ENCODE results near the gene HDAC5. TPM values are rescaled to one million over a fixed set of nuclear protein-coding genes. Genes with fewer than 3 reads are reported as not detected.
A peak's percentile ranks its signal among the peaks of the same experiment; 100 is the strongest.

The HDAC5 gene
- total and polyA plus RNA-seq, 2 of the 8 experiments (the other 6 are each of a cell fraction or from before 2014, with no cell fraction given), result 48.5 to 54.4 TPM

DNA sequence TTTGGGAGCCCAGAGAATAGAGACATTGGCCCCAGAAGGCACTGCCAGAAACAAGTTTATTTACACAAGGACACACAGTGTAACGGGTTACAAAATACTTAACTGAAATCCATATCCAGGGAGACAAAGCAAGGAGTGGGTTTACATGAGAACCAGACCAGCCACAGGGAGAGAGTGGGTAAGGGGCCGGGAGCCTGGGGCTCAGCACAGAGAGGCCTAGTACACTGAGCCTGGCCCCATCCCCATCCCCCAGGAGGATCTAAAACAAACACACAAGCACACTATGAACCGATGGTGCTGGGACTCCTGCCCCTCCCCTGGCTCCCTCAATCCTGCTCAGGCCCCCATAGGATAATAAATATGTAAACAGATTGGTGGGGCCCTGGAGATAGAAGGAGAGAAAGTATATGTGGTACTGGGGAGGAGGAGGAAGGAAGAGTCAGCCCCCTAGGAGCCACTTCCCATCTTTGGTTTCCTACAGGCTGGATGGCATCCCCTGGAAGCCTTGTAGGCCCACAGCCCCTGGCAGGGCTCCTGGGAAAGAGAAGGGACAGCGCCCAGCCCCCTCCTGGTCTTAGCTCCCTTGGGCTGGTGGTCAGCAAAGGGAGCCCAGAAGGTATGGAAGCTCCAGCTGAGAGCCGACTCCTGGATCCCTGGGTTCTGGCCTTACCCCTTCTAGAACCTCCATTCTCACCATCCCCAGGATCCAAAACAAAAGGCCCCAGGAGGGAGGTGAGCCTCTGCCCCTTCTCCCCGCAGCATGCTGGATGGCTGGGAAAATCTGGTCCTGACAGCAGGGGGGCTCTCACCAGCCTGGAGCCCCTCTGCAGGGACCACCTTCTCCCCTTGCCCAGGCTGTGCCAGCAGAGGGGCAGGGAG is 46.5 kb downstream of the HDAC5 start:
- ChIA-PET CTCF (ENCODE audit: partially characterized antibody) (interaction anchor here (0.5 to 1.9 kb wide), 5 partner anchors 9 to 39 kb away, joined by 3 to 5 read pairs (median 3); no protein-coding TSS in a partner anchor), POLR2A (ENCODE audit: partially characterized antibody) (interaction anchor here (1.0 to 2.8 kb wide), 2 partner anchors 11 to 110 kb away, joined by 3 to 12 read pairs; no protein-coding TSS in a partner anchor)
- H4K91ac ChIP-seq (replicated peaks; ENCODE audit: insufficient read length, low read length), result no peak overlapping the region
- no peak overlapping the region for H3K18ac ChIP-seq (ENCODE audit: extremely low read depth, low read length)
- H4K20me1 ChIP-seq (replicated peaks in 1 of 2; ENCODE audit: control insufficient read depth in 1 of 2, insufficient read depth in 2 of 2, low read length in 2 of 2), result peaks cover 0 to 16% of the 10 kb centered on the region in 2 experiments
- no peak overlapping the region for H3K4me2 ChIP-seq (ENCODE audit: insufficient read depth in 1 of 2, low read depth in 2 of 2, low read length in 2 of 2)
- H3K9me3 ChIP-seq (ENCODE audit: insufficient read depth in 2 of 2, low read depth in 1 of 2, low read length in 1 of 2), result no peaks in the 10 kb centered on the region
- no peak overlapping the region for H3K9ac ChIP-seq (replicated peaks in 1 of 4; ENCODE audit: extremely low read depth in 1 of 4, low read depth in 3 of 4, low read length in 3 of 4)
- H3K4me3 ChIP-seq (ENCODE audit: extremely low read depth in 1 of 4, insufficient read depth in 2 of 4, low read depth in 3 of 4, low read length in 4 of 4), result no peak overlapping the region
- no peak overlapping the region for H4K8ac ChIP-seq (ENCODE audit: extremely low read depth, insufficient read depth, low read length)
- no peak overlapping the region for H2BK15ac ChIP-seq (ENCODE audit: low read length)
- H4K5ac ChIP-seq (ENCODE audit: insufficient read length, low read depth, low read length), result no peak overlapping the region
- no peak overlapping the region for H3K4ac ChIP-seq (replicated peaks; ENCODE audit: insufficient read length, low read depth, low read length)
- peaks cover 0 to 2% (median under 1%) of the 10 kb centered on the region in 4 experiments; a peak in 2 of 7 replicates for H3K4me1 ChIP-seq (replicated peaks in 1 of 4; ENCODE audit: control insufficient read depth in 3 of 4, insufficient read depth in 4 of 4, low read length in 3 of 4)
- no peak overlapping the region for H3K14ac ChIP-seq (ENCODE audit: insufficient read length)
- H2AK5ac ChIP-seq (ENCODE audit: low read depth, low read length), result no peak overlapping the region
- 89% methylated on average over 6 of the region's 6 CpGs; no CpG with 5 or more reads in 1 of the 2 experiments for WGBS, 2 experiments (ENCODE audit: extremely low coverage in 1 of 2, insufficient coverage in 1 of 2, insufficient read length in 1 of 2, insufficient replicate concordance in 2 of 2, low coverage in 1 of 2, low lambda C conversion rate in 2 of 2, missing lambda C conversion rate in 1 of 2)
- no peak overlapping the region for H2BK20ac ChIP-seq (ENCODE audit: low read length)
- peaks cover 2% of the 10 kb centered on the region; the same call in 1 of the 2 replicates for H3K79me1 ChIP-seq (ENCODE audit: low read depth, low read length)
- no peak overlapping the region for H2BK120ac ChIP-seq (replicated peaks; ENCODE audit: low read depth, low read length)
- TF ChIP-seq SUZ12 (IDR thresholded peaks at IDR 0.05; ENCODE audit: low read length), result no peak
- 0 out of 2 replicates have a peak, but pooled peaks cover under 1% of the 10 kb centered on the region for H3K23me2 ChIP-seq (ENCODE audit: low read depth, low read length)
- FAIRE-seq (no peak), DNase-seq (ENCODE audit: low read depth in 1 of 2, low spot score in 2 of 2) (no peak)
- H3K23ac ChIP-seq (ENCODE audit: insufficient read length), result no peak overlapping the region
- H3K56ac ChIP-seq (replicated peaks; ENCODE audit: insufficient read length, low read depth, low read length), result no peak overlapping the region
- H3K27ac ChIP-seq (ENCODE audit: low read depth, low read length), result no peak overlapping the region
- H2AFZ ChIP-seq (ENCODE audit: low read length), result no peak overlapping the region
- no peaks in the 10 kb centered on the region for H3K27me3 ChIP-seq (replicated peaks in 1 of 4; ENCODE audit: control insufficient read depth in 3 of 4, extremely low read depth in 1 of 4, insufficient read depth in 3 of 4, low read length in 3 of 4)
- H2BK5ac ChIP-seq (ENCODE audit: low read depth, low read length), result peak overlapping the region; percentile 24; the same call in 1 of the 2 replicates
- no peak overlapping the region for H2BK12ac ChIP-seq (ENCODE audit: low read depth, low read length)
- H3K36me3 ChIP-seq (ENCODE audit: control insufficient read depth in 2 of 4, insufficient read depth in 4 of 4, low read length in 3 of 4), result peaks cover 12 to 43% (median 31%) of the 10 kb centered on the region in 4 experiments; a peak in 6 of 8 replicates
- peaks cover 0 to 8% of the 10 kb centered on the region in 2 experiments; a peak in 2 of 4 replicates for H3K79me2 ChIP-seq (ENCODE audit: control insufficient read depth in 1 of 2, insufficient read depth in 2 of 2, low read length in 2 of 2)

All from H1 (cell line).